Endodermal cell (in vitro differentiated cells): ENCODE measurements around the gene TLX1. TPM values are rescaled to one million over a fixed set of nuclear protein-coding genes. Genes with fewer than 3 reads are reported as not detected.

Experiments used
- DNase-seq: peaks from one replicate; pipeline ENCODE4 v3.0.0-alpha.2; 2017
- H3K27ac ChIP-seq: 2 replicates; pipeline ENCODE4 v1.5.1; 2013; ENCODE audit warnings: mild to moderate bottlenecking, low read depth, low read length, moderate library complexity
- H3K27me3 ChIP-seq: 2 replicates; pipeline ENCODE4 v1.6.1; 2013; ENCODE audit warnings: mild to moderate bottlenecking, low read length, moderate library complexity; ENCODE audit not compliant: insufficient read depth, control insufficient read depth, poor library complexity, severe bottlenecking
- H3K36me3 ChIP-seq: 2 replicates; pipeline ENCODE4 v1.7.0; 2013; ENCODE audit warnings: mild to moderate bottlenecking, low read length, moderate library complexity; ENCODE audit not compliant: control insufficient read depth, insufficient read depth
- H3K4me1 ChIP-seq: one replicate; pipeline ENCODE4 v1.7.0; 2013; ENCODE audit warnings: low read length; ENCODE audit not compliant: control insufficient read depth, insufficient read depth
- H3K4me3 ChIP-seq: 2 replicates; pipeline ENCODE4 v1.5.1; 2013; ENCODE audit warnings: mild to moderate bottlenecking, low read length, moderate library complexity
- H3K9ac ChIP-seq: 2 replicates; pipeline ENCODE4 v1.6.1; 2013; ENCODE audit warnings: mild to moderate bottlenecking, low read length, moderate library complexity; ENCODE audit not compliant: poor library complexity, severe bottlenecking; ENCODE audit errors: extremely low read depth
- H3K9me3 ChIP-seq: 2 replicates; pipeline ENCODE4 v1.6.1; 2013; ENCODE audit warnings: mild to moderate bottlenecking, low read length, moderate library complexity; ENCODE audit not compliant: control insufficient read depth
- H3K27ac Mint-ChIP-seq: 2 replicates; pipeline ENCODE4 v1.8.0; 2020; ENCODE audit warnings: mixed read lengths
- H3K27me3 Mint-ChIP-seq: 2 replicates; pipeline ENCODE4 v1.8.0; 2021; ENCODE audit warnings: mild to moderate bottlenecking, mixed read lengths; ENCODE audit not compliant: insufficient read depth
- H3K36me3 Mint-ChIP-seq: 2 replicates; pipeline ENCODE4 v1.8.0; 2020; ENCODE audit warnings: low read depth, mixed read lengths
- H3K4me1 Mint-ChIP-seq: 2 replicates; pipeline ENCODE4 v1.8.0; 2020; ENCODE audit warnings: mixed read lengths
- H3K4me3 Mint-ChIP-seq: 2 replicates; pipeline ENCODE4 v1.8.0; 2020; ENCODE audit warnings: mild to moderate bottlenecking, moderate library complexity, mixed read lengths
- H3K9me3 Mint-ChIP-seq: 2 replicates; pipeline ENCODE4 v1.8.0; 2020; ENCODE audit warnings: mild to moderate bottlenecking, mixed read lengths
- WGBS, 2 experiments: methylation state at CpG; one replicate each; pipeline versions ENCODE4 v1.1.5 to v1.1.7; 2013; ENCODE audit warnings: missing lambda C conversion rate in 2 of 2, mixed read lengths in 1 of 2; ENCODE audit not compliant: insufficient coverage in 1 of 2, insufficient read length in 1 of 2; 5-methylcytosine and 5-hydroxymethylcytosine counted together
- total RNA-seq, 2 donors: library from RNA; stranded (reverse); fragmentation: NEBNext Ultra II Directional in 1 of 2; extraction: Animal tissue kit (Norgen Biotek cat#: 25700) in 1 of 2; gene quantifications; 2 replicates in 1 of 2; 3 replicates in 1 of 2; pipeline ENCODE4 v1.2.1, GENCODE V29; 2021
- TF ChIP-seq, protein P1 (sequence below): fragments of 200-600 bp; sonication (generic); conservative IDR thresholded peaks from 2 replicates; pipeline ENCODE4 v1.5.0; 2021; ENCODE audit warnings: antibody characterized with exemption, mild to moderate bottlenecking

Gene TLX1
- total RNA-seq, 2 donors from 2014 or later, result not detected

GRCh38 chr10:101118031-101118430 is 13.1 kb upstream of the TLX1 start:
- peaks cover 2% of the 10 kb centered on the region for H3K4me1 Mint-ChIP-seq
- WGBS, 2 experiments, result 100% methylated on average over 1 of the region's 1 CpG
- Histone ChIP-seq H3K4me3 (no peak overlapping the region), H3K27ac (no peak overlapping the region), H3K4me1 (no peaks in the 10 kb centered on the region), H3K9ac (no peak overlapping the region), H3K36me3 (no peaks in the 10 kb centered on the region), H3K9me3 (no peaks in the 10 kb centered on the region), H3K27me3 (peaks cover 96% of the 10 kb centered on the region)
- H3K27ac Mint-ChIP-seq, result no peak overlapping the region
- TF ChIP-seq, protein P1, sequence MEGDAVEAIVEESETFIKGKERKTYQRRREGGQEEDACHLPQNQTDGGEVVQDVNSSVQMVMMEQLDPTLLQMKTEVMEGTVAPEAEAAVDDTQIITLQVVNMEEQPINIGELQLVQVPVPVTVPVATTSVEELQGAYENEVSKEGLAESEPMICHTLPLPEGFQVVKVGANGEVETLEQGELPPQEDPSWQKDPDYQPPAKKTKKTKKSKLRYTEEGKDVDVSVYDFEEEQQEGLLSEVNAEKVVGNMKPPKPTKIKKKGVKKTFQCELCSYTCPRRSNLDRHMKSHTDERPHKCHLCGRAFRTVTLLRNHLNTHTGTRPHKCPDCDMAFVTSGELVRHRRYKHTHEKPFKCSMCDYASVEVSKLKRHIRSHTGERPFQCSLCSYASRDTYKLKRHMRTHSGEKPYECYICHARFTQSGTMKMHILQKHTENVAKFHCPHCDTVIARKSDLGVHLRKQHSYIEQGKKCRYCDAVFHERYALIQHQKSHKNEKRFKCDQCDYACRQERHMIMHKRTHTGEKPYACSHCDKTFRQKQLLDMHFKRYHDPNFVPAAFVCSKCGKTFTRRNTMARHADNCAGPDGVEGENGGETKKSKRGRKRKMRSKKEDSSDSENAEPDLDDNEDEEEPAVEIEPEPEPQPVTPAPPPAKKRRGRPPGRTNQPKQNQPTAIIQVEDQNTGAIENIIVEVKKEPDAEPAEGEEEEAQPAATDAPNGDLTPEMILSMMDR, result no peak
- DNase-seq, result no peak
- H3K36me3 Mint-ChIP-seq, result no peaks in the 10 kb centered on the region
- H3K9me3 Mint-ChIP-seq, result no peaks in the 10 kb centered on the region
- peaks cover 91% of the 10 kb centered on the region for H3K27me3 Mint-ChIP-seq
- no peak overlapping the region for H3K4me3 Mint-ChIP-seq

DNA sequence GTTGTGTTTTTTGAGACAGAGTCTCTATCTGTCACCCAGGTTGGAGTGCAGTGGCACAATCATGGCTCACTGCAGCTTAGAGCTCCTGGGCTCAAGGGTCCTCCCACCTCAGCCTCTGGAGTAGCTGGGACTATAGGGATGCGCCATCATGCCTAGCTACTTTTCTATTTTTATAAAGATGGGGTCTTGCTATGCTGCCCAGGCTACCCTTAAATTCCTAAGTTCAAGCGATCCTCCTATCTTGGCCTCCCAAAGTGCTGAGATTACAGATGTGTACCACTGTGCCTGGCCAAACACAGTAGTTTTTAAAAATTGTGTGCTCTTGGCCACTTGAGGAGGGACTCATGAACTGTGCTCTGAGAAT is 10.6 kb upstream of the TLX1 start:
- peaks cover 98% of the 10 kb centered on the region for H3K27me3 ChIP-seq
- H3K27ac ChIP-seq, result no peak overlapping the region

GRCh38 chr10:101120884-101121653 is 10.0 kb upstream of the TLX1 start:
- DNase-seq, result peak; percentile 51
- Mint-ChIP-seq H3K4me3 (peak overlapping the region; percentile 45), H3K4me1 (peaks cover 5% of the 10 kb centered on the region), H3K27me3 (peaks cover 99% of the 10 kb centered on the region), H3K27ac (no peak overlapping the region), H3K36me3 (no peaks in the 10 kb centered on the region), H3K9me3 (no peaks in the 10 kb centered on the region)
- H3K9ac ChIP-seq, result no peak overlapping the region
- H3K36me3 ChIP-seq, result no peaks in the 10 kb centered on the region
- H3K4me1 ChIP-seq, result no peaks in the 10 kb centered on the region
- no peak overlapping the region for H3K27ac ChIP-seq
- TF ChIP-seq, protein P1, result no peak
- 16 to 20% methylated on average over 13 to 40 of the region's 41 CpGs for WGBS, 2 experiments
- H3K27me3 ChIP-seq, result peaks cover 100% of the 10 kb centered on the region
- no peaks in the 10 kb centered on the region for H3K9me3 ChIP-seq
- H3K4me3 ChIP-seq, result peak overlapping the region; percentile 72

More for the DNA sequence above, 10.6 kb upstream of the TLX1 start:
- Histone ChIP-seq H3K4me3 (no peak overlapping the region), H3K9ac (no peak overlapping the region), H3K4me1 (no peaks in the 10 kb centered on the region), H3K9me3 (no peaks in the 10 kb centered on the region), H3K36me3 (no peaks in the 10 kb centered on the region)
- no peak for DNase-seq
- H3K27ac Mint-ChIP-seq, result no peak overlapping the region
- no peaks in the 10 kb centered on the region for H3K36me3 Mint-ChIP-seq
- H3K4me3 Mint-ChIP-seq, result no peak overlapping the region
- TF ChIP-seq, protein P1, result no peak
- 80 to 83% methylated on average over 1 to 2 of the region's 2 CpGs for WGBS, 2 experiments
- no peaks in the 10 kb centered on the region for H3K9me3 Mint-ChIP-seq
- peaks cover 97% of the 10 kb centered on the region for H3K27me3 Mint-ChIP-seq
- peaks cover 5% of the 10 kb centered on the region for H3K4me1 Mint-ChIP-seq
